ENCODE results near the gene RABGEF1.

GRCh38 chr7:66859339-66859738 lies 118.8 kb downstream of the RABGEF1 start:
- TF ChIP-seq, protein P1, sequence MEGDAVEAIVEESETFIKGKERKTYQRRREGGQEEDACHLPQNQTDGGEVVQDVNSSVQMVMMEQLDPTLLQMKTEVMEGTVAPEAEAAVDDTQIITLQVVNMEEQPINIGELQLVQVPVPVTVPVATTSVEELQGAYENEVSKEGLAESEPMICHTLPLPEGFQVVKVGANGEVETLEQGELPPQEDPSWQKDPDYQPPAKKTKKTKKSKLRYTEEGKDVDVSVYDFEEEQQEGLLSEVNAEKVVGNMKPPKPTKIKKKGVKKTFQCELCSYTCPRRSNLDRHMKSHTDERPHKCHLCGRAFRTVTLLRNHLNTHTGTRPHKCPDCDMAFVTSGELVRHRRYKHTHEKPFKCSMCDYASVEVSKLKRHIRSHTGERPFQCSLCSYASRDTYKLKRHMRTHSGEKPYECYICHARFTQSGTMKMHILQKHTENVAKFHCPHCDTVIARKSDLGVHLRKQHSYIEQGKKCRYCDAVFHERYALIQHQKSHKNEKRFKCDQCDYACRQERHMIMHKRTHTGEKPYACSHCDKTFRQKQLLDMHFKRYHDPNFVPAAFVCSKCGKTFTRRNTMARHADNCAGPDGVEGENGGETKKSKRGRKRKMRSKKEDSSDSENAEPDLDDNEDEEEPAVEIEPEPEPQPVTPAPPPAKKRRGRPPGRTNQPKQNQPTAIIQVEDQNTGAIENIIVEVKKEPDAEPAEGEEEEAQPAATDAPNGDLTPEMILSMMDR (IDR thresholded peaks at IDR 0.05; ENCODE audit: low read depth, low read length, missing input control) = no peak
- TF ChIP-seq FOXA1 (IDR thresholded peaks at IDR 0.05) = no peak
